ENCODE data around the gene GSG1L2. TPM values are rescaled to one million over a fixed set of nuclear protein-coding genes. Genes with fewer than 3 reads are reported as not detected.

GSG1L2 gene
- total and polyA plus RNA-seq, 5 donors from 2014 or later = not detected

GRCh38 chr17:9767432-9767991 lies 54.4 kb downstream of the GSG1L2 start:
- Mint-ChIP-seq H3K4me1 (no peaks in the 10 kb centered on the region), H3K27ac (no peak overlapping the region), H3K9me3 (peaks cover 0 to 1% (median 0%) of the 10 kb centered on the region in 7 donors), H3K36me3 (no peaks in the 10 kb centered on the region), H3K4me3 (no peak overlapping the region), H3K27me3 (peaks cover 8% of the 10 kb centered on the region)
- H3K4me3 ChIP-seq (ENCODE audit: low read depth, low read length) = no peak overlapping the region
- H3K36me3 ChIP-seq (ENCODE audit: control insufficient read depth, insufficient read depth, low read length) = no peaks in the 10 kb centered on the region
- no peak overlapping the region for H3K27ac ChIP-seq (ENCODE audit: insufficient read depth, low read length, poor library complexity, severe bottlenecking)
- no peaks in the 10 kb centered on the region for H3K9me3 ChIP-seq (ENCODE audit: control insufficient read depth in 2 of 2, low read length in 2 of 2)
- H3K27me3 ChIP-seq (ENCODE audit: control insufficient read depth, insufficient read depth, low read length) = no peaks in the 10 kb centered on the region
- no peak for ATAC-seq (ENCODE audit: low read depth in 2 of 2)
- no peak for DNase-seq
- no peaks in the 10 kb centered on the region for H3K4me1 ChIP-seq (ENCODE audit: control insufficient read depth, insufficient read depth, low read length, poor library complexity, severe bottlenecking)

GRCh38 chr17:9766970-9767369 lies 54.9 kb downstream of the GSG1L2 start:
- H3K27me3 ChIP-seq (ENCODE audit: control insufficient read depth, insufficient read depth, low read length) = no peaks in the 10 kb centered on the region
- Mint-ChIP-seq H3K27me3 (peaks cover 8% of the 10 kb centered on the region), H3K4me3 (no peak overlapping the region), H3K9me3 (peaks cover 0 to 1% (median 0%) of the 10 kb centered on the region in 7 donors), H3K4me1 (no peaks in the 10 kb centered on the region), H3K27ac (no peak overlapping the region), H3K36me3 (no peaks in the 10 kb centered on the region)
- DNase-seq (no peak), ATAC-seq (ENCODE audit: low read depth in 2 of 2) (no peak)
- H3K4me3 ChIP-seq (ENCODE audit: low read depth, low read length) = no peak overlapping the region
- H3K27ac ChIP-seq (ENCODE audit: insufficient read depth, low read length, poor library complexity, severe bottlenecking) = no peak overlapping the region
- H3K9me3 ChIP-seq (ENCODE audit: control insufficient read depth in 2 of 2, low read length in 2 of 2) = no peaks in the 10 kb centered on the region
- no peaks in the 10 kb centered on the region for H3K36me3 ChIP-seq (ENCODE audit: control insufficient read depth, insufficient read depth, low read length)
- H3K4me1 ChIP-seq (ENCODE audit: control insufficient read depth, insufficient read depth, low read length, poor library complexity, severe bottlenecking) = no peaks in the 10 kb centered on the region

- Mint-ChIP-seq H3K27ac (no peak overlapping the region), H3K27me3 (peaks cover 6% of the 10 kb centered on the region), H3K36me3 (no peaks in the 10 kb centered on the region)
These were observed 56.6 kb downstream of the GSG1L2 start for GRCh38 chr17:9765322-9765721.

GRCh38 chr17:9763643-9764042 lies 58.2 kb downstream of the GSG1L2 start:
- no peaks in the 10 kb centered on the region for H3K27me3 ChIP-seq (ENCODE audit: control insufficient read depth, insufficient read depth, low read length)
- Mint-ChIP-seq H3K27ac (no peak overlapping the region), H3K4me3 (no peak overlapping the region), H3K9me3 (no peaks in the 10 kb centered on the region), H3K27me3 (peaks cover 4% of the 10 kb centered on the region), H3K36me3 (no peaks in the 10 kb centered on the region), H3K4me1 (no peaks in the 10 kb centered on the region)
- no peak for DNase-seq
- no peaks in the 10 kb centered on the region for H3K4me1 ChIP-seq (ENCODE audit: control insufficient read depth, insufficient read depth, low read length, poor library complexity, severe bottlenecking)
- H3K27ac ChIP-seq (ENCODE audit: insufficient read depth, low read length, poor library complexity, severe bottlenecking) = no peak overlapping the region
- no peaks in the 10 kb centered on the region for H3K36me3 ChIP-seq (ENCODE audit: control insufficient read depth, insufficient read depth, low read length)
- no peak overlapping the region for H3K4me3 ChIP-seq (ENCODE audit: low read depth, low read length)
- no peak for ATAC-seq (ENCODE audit: low read depth in 2 of 2)
- no peaks in the 10 kb centered on the region for H3K9me3 ChIP-seq (ENCODE audit: control insufficient read depth in 2 of 2, low read length in 2 of 2)

More at GRCh38 chr17:9765322-9765721, 56.6 kb downstream of the GSG1L2 start:
- Histone ChIP-seq H3K4me3 (ENCODE audit: low read depth, low read length) (no peak overlapping the region), H3K9me3 (ENCODE audit: control insufficient read depth in 2 of 2, low read length in 2 of 2) (no peaks in the 10 kb centered on the region), H3K4me1 (ENCODE audit: control insufficient read depth, insufficient read depth, low read length, poor library complexity, severe bottlenecking) (no peaks in the 10 kb centered on the region), H3K27ac (ENCODE audit: insufficient read depth, low read length, poor library complexity, severe bottlenecking) (no peak overlapping the region), H3K27me3 (ENCODE audit: control insufficient read depth, insufficient read depth, low read length) (no peaks in the 10 kb centered on the region), H3K36me3 (ENCODE audit: control insufficient read depth, insufficient read depth, low read length) (no peaks in the 10 kb centered on the region)
- Mint-ChIP-seq H3K9me3 (no peaks in the 10 kb centered on the region), H3K4me1 (no peaks in the 10 kb centered on the region), H3K4me3 (no peak overlapping the region)
- ATAC-seq (ENCODE audit: low read depth in 2 of 2) = no peak
- DNase-seq = no peak

DNA sequence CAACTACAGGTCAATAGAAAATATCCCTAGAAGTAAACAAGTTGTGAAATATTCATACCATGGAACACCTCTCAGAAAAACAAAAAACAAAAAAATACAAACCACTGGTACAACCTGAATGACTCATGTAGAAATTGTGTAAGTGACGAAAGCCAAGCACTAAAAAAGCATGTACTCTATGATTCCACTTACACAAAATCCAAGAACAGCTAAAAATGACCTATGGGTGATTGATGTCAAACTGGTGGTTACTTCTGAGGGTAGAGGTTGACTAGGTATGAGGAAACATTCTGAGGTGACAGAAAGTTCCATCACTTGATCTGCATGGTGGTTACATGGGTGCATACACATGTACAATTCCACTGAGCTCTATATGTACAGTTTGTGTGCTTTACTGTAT lies 61.6 kb downstream of the GSG1L2 start:
- Histone ChIP-seq H3K27me3 (ENCODE audit: control insufficient read depth, insufficient read depth, low read length) (no peaks in the 10 kb centered on the region), H3K27ac (ENCODE audit: insufficient read depth, low read length, poor library complexity, severe bottlenecking) (no peak overlapping the region), H3K4me3 (ENCODE audit: low read depth, low read length) (no peak overlapping the region), H3K4me1 (ENCODE audit: control insufficient read depth, insufficient read depth, low read length, poor library complexity, severe bottlenecking) (no peaks in the 10 kb centered on the region), H3K9me3 (ENCODE audit: control insufficient read depth in 2 of 2, low read length in 2 of 2) (no peaks in the 10 kb centered on the region), H3K36me3 (ENCODE audit: control insufficient read depth, insufficient read depth, low read length) (no peaks in the 10 kb centered on the region)
- peaks cover 4% of the 10 kb centered on the region for H3K27me3 Mint-ChIP-seq
- no peak overlapping the region for H3K27ac Mint-ChIP-seq
- DNase-seq (no peak), ATAC-seq (ENCODE audit: low read depth in 2 of 2) (no peak)
- no peaks in the 10 kb centered on the region for H3K36me3 Mint-ChIP-seq
- no peaks in the 10 kb centered on the region for H3K4me1 Mint-ChIP-seq
- no peak overlapping the region for H3K4me3 Mint-ChIP-seq
- H3K9me3 Mint-ChIP-seq = peaks cover 0 to 5% (median 0%) of the 10 kb centered on the region in 7 donors

- no peak for ATAC-seq (ENCODE audit: low read depth in 2 of 2)
- Mint-ChIP-seq H3K4me1 (no peaks in the 10 kb centered on the region), H3K27me3 (peaks cover 11% of the 10 kb centered on the region), H3K9me3 (peaks cover 0 to 5% (median 0%) of the 10 kb centered on the region in 7 donors), H3K4me3 (no peak overlapping the region), H3K36me3 (no peaks in the 10 kb centered on the region), H3K27ac (no peak overlapping the region)
- H3K27ac ChIP-seq (ENCODE audit: insufficient read depth, low read length, poor library complexity, severe bottlenecking) = no peak overlapping the region
- H3K36me3 ChIP-seq (ENCODE audit: control insufficient read depth, insufficient read depth, low read length) = no peaks in the 10 kb centered on the region
- DNase-seq = no peak
- H3K4me1 ChIP-seq (ENCODE audit: control insufficient read depth, insufficient read depth, low read length, poor library complexity, severe bottlenecking) = no peaks in the 10 kb centered on the region
- H3K4me3 ChIP-seq (ENCODE audit: low read depth, low read length) = no peak overlapping the region
- no peaks in the 10 kb centered on the region for H3K9me3 ChIP-seq (ENCODE audit: control insufficient read depth in 2 of 2, low read length in 2 of 2)
- no peaks in the 10 kb centered on the region for H3K27me3 ChIP-seq (ENCODE audit: control insufficient read depth, insufficient read depth, low read length)
These were observed 66.8 kb downstream of the GSG1L2 start for GRCh38 chr17:9755083-9755482.

Other genes starting within 250 kb of the GSG1L2 start
- gene STX8, start 246.3 kb downstream of the GSG1L2 start, total RNA-seq = 83.7 TPM
- gene STX8, start 246.3 kb downstream of the GSG1L2 start, polyA plus RNA-seq = 100 to 1,000 TPM; 157 to 214 (median 189) TPM
- gene CFAP52, start 245.4 kb downstream of the GSG1L2 start, total RNA-seq = not detected
- not detected for gene CFAP52, start 245.4 kb downstream of the GSG1L2 start, polyA plus RNA-seq
- gene USP43, start 176.6 kb downstream of the GSG1L2 start, total RNA-seq = not detected
- not detected for gene USP43, start 176.6 kb downstream of the GSG1L2 start, polyA plus RNA-seq
- gene DHRS7C, start 30.5 kb downstream of the GSG1L2 start, total RNA-seq = not detected
- gene DHRS7C, start 30.5 kb downstream of the GSG1L2 start, polyA plus RNA-seq = not detected
- gene GLP2R, start 3.8 kb upstream of the GSG1L2 start, total RNA-seq = not detected
- not detected for gene GLP2R, start 3.8 kb upstream of the GSG1L2 start, polyA plus RNA-seq
- gene RCVRN, start 83.2 kb upstream of the GSG1L2 start, total RNA-seq = not detected
- gene RCVRN, start 83.2 kb upstream of the GSG1L2 start, polyA plus RNA-seq = not detected

All from CD4-positive, CD25-positive, alpha-beta regulatory T cell (primary cell).